LHCN-M2 (cell line): ENCODE measurements around the gene PNPLA1. TPM values are rescaled to one million over a fixed set of nuclear protein-coding genes. Genes with fewer than 3 reads are reported as not detected.

ENCODE experiments used
- DNase-seq: peaks from one replicate; pipeline ENCODE4 v3.0.0-alpha.2; 2012; ENCODE audit warnings: low read depth
- total RNA-seq: library from RNA; depleted of rRNA; stranded (reverse); fragments of >200 nt; gene quantifications from 2 replicates; pipeline ENCODE4 v1.2.3, GENCODE V29; 2014

Gene PNPLA1
- total RNA-seq, 1 experiment from 2014 or later: not detected

GRCh38 chr6:36315921-36316320 is 46.1 kb downstream of the PNPLA1 start:
- DNase-seq: no peak

GRCh38 chr6:36317623-36318022 is 47.8 kb downstream of the PNPLA1 start:
- no peak for DNase-seq

GRCh38 chr6:36318690-36319435 is 49.0 kb downstream of the PNPLA1 start:
- DNase-seq: no peak

- DNase-seq: no peak
Observed at GRCh38 chr6:36319436-36319762, 49.5 kb downstream of the PNPLA1 start.

- no peak for DNase-seq
Observed at GRCh38 chr6:36319821-36320220, 50.0 kb downstream of the PNPLA1 start.

GRCh38 chr6:36320475-36320874 is 50.6 kb downstream of the PNPLA1 start:
- DNase-seq: no peak

GRCh38 chr6:36322591-36322990 is 52.7 kb downstream of the PNPLA1 start:
- no peak for DNase-seq

GRCh38 chr6:36323062-36323461 is 53.2 kb downstream of the PNPLA1 start:
- DNase-seq: peak; percentile 18

GRCh38 chr6:36324191-36324590 is 54.3 kb downstream of the PNPLA1 start:
- no peak for DNase-seq

- no peak for DNase-seq
Observed at GRCh38 chr6:36324715-36325114, 54.9 kb downstream of the PNPLA1 start.

GRCh38 chr6:36326356-36326995 is 56.6 kb downstream of the PNPLA1 start:
- DNase-seq: peak; percentile 55

- DNase-seq: no peak
Observed at GRCh38 chr6:36327226-36327918, 57.5 kb downstream of the PNPLA1 start.

GRCh38 chr6:36327919-36328236 is 58.0 kb downstream of the PNPLA1 start:
- DNase-seq: no peak

- DNase-seq: no peak
Observed at GRCh38 chr6:36328600-36328999, 58.7 kb downstream of the PNPLA1 start.

- no peak for DNase-seq
Observed at GRCh38 chr6:36329798-36330291, 60.0 kb downstream of the PNPLA1 start.

GRCh38 chr6:36330366-36330765 is 60.5 kb downstream of the PNPLA1 start:
- no peak for DNase-seq

GRCh38 chr6:36331381-36331780 is 61.5 kb downstream of the PNPLA1 start:
- DNase-seq: no peak

GRCh38 chr6:36333171-36333895 is 63.5 kb downstream of the PNPLA1 start:
- DNase-seq: no peak

GRCh38 chr6:36333931-36334725 is 64.3 kb downstream of the PNPLA1 start:
- DNase-seq: no peak

GRCh38 chr6:36334832-36335459 is 65.1 kb downstream of the PNPLA1 start:
- no peak for DNase-seq
